Nephron progenitor cell (in vitro differentiated cells): ENCODE data around the gene LIF.
A peak's percentile ranks its signal among the peaks of the same experiment; 100 is the strongest.

Experiments
- DNase-seq: peaks from one replicate; pipeline ENCODE4 v3.0.0; 2021
- H3K27ac Mint-ChIP-seq: 2 replicates; pipeline ENCODE4 v1.8.0; 2021; ENCODE audit warnings: mild to moderate bottlenecking, moderate library complexity, mixed read lengths
- H3K27me3 Mint-ChIP-seq: 2 replicates; pipeline ENCODE4 v1.8.0; 2021; ENCODE audit warnings: mild to moderate bottlenecking, low read depth, mixed read lengths; ENCODE audit not compliant: poor library complexity
- H3K36me3 Mint-ChIP-seq: 2 replicates; pipeline ENCODE4 v1.8.0; 2021; ENCODE audit warnings: low read depth, mixed read lengths
- H3K4me1 Mint-ChIP-seq: 2 replicates; pipeline ENCODE4 v1.8.0; 2021; ENCODE audit warnings: mixed read lengths
- H3K4me3 Mint-ChIP-seq: 2 replicates; pipeline ENCODE4 v1.8.0; 2021; ENCODE audit warnings: mild to moderate bottlenecking, moderate library complexity, mixed read lengths
- H3K9me3 Mint-ChIP-seq: 2 replicates; pipeline ENCODE4 v1.8.0; 2021; ENCODE audit warnings: mild to moderate bottlenecking, moderate library complexity, mixed read lengths
- TF ChIP-seq, protein P1 (sequence below): fragments of 200-600 bp; sonication (generic); IDR thresholded peaks from 2 replicates; pipeline ENCODE4 v1.5.0; 2021; ENCODE audit warnings: antibody characterized with exemption

The LIF gene

DNA sequence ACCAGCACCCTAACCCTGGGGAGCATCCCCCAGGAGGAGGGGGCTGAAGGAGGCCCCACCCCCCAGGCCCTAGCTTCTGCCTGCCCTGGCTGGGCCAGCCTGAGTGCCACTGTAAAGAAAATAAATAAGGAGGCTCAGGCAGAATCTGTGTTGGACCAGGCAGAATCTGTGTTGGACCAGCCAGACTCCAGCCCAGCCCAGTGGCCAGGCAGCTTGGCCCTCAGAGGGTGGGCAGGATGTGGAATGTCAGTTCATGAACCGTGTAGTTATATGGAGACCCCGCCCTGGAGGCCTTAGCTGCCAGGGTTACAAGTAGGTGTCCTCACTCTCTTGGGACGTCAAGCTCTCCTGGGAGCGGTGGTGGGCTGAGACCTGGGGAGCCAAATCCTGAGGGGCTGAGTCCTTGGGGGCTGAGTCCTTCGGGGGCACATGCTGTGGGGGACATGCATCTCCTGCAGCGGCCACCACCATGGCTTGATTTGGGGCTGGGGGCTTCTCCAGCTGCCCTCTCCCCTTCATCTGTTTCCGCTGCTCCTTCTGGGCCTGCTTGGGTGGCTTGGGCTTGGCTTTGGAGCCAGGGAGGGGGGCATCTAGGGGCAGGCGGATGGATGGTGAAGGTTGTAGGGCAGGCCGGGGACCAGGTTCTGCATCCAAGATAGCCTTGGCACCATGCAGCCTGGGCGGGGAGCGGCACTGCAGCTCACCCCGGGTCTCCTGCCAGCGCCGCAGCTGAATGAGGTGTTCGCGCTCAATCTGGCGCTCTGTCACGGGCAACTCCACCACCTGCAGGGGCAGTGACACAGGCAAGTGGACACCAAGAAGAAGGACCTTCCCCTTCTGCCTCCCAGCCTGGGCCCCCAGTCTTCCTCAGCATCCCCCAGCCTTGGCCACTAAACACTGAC, 45.8 kb upstream of the LIF start:
- TF ChIP-seq, protein P1, sequence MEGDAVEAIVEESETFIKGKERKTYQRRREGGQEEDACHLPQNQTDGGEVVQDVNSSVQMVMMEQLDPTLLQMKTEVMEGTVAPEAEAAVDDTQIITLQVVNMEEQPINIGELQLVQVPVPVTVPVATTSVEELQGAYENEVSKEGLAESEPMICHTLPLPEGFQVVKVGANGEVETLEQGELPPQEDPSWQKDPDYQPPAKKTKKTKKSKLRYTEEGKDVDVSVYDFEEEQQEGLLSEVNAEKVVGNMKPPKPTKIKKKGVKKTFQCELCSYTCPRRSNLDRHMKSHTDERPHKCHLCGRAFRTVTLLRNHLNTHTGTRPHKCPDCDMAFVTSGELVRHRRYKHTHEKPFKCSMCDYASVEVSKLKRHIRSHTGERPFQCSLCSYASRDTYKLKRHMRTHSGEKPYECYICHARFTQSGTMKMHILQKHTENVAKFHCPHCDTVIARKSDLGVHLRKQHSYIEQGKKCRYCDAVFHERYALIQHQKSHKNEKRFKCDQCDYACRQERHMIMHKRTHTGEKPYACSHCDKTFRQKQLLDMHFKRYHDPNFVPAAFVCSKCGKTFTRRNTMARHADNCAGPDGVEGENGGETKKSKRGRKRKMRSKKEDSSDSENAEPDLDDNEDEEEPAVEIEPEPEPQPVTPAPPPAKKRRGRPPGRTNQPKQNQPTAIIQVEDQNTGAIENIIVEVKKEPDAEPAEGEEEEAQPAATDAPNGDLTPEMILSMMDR: no peak
- Mint-ChIP-seq H3K9me3 (no peaks in the 10 kb centered on the region), H3K27ac (no peak overlapping the region), H3K27me3 (no peaks in the 10 kb centered on the region), H3K36me3 (no peaks in the 10 kb centered on the region), H3K4me1 (peaks cover 40% of the 10 kb centered on the region), H3K4me3 (no peak overlapping the region)
- no peak for DNase-seq

DNA sequence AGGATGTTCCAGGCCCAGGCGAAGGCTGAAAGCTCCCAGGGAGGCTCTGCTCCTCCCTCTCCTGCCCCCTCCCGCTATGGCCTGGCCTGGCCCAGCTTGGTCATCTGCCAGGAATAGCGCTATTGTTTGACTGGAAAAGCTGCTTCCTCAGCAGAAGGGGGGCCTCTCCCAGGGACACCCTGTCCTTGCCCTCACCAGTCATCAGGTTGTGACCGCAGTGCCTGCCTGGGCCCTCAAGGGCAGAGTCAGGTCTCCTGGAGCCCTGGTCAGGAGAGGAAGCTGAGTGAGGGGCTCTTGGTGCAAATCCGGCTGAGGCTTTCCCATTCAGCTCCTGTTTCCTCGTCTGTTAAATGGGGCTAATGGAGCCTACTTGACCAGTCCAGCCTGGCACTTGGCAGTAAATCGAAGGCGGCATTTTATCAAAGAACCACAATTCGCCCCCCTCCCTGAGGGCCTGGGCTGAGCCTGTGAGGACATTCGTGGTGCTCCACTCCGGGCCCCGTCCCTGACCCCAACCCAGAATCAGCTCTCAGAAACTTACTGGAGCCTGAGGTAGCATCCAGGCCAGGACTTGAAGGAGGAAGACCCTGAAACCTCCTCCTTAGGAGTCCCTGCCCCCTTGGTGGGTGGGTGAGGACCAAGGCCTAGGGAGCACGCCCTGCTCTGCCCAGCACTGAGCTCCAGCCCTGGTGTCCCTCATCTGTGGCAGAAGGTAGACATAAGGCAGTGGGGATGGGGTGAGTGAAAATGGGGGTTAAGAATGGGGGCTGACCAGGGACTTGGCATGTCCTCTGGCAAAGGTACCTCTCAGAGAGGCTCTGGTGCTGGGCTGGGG, 44.7 kb upstream of the LIF start:
- TF ChIP-seq, protein P1: no peak
- no peaks in the 10 kb centered on the region for H3K9me3 Mint-ChIP-seq

DNA sequence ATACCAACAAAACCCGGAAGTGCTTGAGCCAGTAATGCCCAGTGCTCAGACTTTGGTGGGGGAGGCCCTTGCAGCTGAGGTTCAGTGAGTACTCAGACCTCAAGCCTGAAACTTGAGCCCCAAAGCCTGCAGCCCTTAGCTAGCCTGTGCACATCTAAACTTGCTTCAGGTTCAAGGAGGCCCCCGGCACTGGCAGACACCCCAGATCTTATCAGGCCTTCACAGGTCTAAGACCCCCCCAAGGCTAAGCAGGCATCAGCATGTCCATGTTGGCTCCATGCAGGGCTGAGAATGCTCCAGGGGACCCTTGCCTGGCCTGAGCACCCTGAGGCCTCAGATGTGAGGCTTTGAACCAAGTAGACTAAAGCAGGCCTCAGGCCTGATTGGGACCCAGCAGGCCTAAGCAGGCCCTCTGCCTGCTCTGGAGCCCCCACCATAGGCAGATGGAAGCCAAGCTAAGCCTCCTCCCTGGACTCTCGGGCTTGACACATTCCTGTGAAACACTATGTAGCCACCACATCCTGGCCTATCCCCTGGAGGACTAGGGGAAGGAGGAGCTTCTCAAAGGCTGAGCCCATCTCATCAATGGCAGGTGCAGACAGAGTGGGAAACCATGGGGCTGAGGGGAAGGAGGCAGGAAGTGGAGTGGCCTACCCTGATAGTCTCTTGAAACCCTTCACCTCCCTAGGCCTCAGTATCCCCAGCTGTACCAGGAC, 43.9 kb upstream of the LIF start:
- DNase-seq: peak; percentile 23
- peak overlapping the region; percentile 73 for H3K4me3 Mint-ChIP-seq
- peaks cover 36% of the 10 kb centered on the region for H3K4me1 Mint-ChIP-seq
- H3K9me3 Mint-ChIP-seq: no peaks in the 10 kb centered on the region
- H3K27me3 Mint-ChIP-seq: no peaks in the 10 kb centered on the region
- TF ChIP-seq, protein P1: no peak
- H3K36me3 Mint-ChIP-seq: no peaks in the 10 kb centered on the region
- no peak overlapping the region for H3K27ac Mint-ChIP-seq

More for the DNA sequence above, 44.7 kb upstream of the LIF start:
- Mint-ChIP-seq H3K4me3 (no peak overlapping the region), H3K27ac (no peak overlapping the region), H3K4me1 (peaks cover 40% of the 10 kb centered on the region), H3K27me3 (no peaks in the 10 kb centered on the region), H3K36me3 (no peaks in the 10 kb centered on the region)
- DNase-seq: no peak

DNA sequence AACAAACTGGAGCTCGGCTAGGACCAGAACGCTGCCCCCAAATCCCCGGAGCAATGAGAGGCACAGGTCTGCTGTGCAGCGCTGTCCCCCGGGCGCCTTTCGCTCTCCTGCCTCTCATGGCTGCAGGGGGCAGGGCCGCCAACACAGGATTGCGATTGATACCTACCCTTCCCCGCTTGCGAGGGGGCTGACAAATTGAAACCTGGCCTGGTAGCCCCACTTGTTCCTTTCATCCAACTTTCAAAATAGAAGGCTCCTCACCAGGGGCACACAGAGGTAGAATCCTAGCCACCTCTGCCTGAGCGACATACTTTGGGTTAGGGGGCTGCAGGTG, 43.4 kb upstream of the LIF start:
- H3K9me3 Mint-ChIP-seq: no peaks in the 10 kb centered on the region
- peaks cover 33% of the 10 kb centered on the region for H3K4me1 Mint-ChIP-seq
- H3K27ac Mint-ChIP-seq: no peak overlapping the region
- H3K27me3 Mint-ChIP-seq: no peaks in the 10 kb centered on the region
- TF ChIP-seq, protein P1: no peak
- H3K36me3 Mint-ChIP-seq: no peaks in the 10 kb centered on the region
- peak overlapping the region; percentile 73 for H3K4me3 Mint-ChIP-seq
- DNase-seq: no peak

DNA sequence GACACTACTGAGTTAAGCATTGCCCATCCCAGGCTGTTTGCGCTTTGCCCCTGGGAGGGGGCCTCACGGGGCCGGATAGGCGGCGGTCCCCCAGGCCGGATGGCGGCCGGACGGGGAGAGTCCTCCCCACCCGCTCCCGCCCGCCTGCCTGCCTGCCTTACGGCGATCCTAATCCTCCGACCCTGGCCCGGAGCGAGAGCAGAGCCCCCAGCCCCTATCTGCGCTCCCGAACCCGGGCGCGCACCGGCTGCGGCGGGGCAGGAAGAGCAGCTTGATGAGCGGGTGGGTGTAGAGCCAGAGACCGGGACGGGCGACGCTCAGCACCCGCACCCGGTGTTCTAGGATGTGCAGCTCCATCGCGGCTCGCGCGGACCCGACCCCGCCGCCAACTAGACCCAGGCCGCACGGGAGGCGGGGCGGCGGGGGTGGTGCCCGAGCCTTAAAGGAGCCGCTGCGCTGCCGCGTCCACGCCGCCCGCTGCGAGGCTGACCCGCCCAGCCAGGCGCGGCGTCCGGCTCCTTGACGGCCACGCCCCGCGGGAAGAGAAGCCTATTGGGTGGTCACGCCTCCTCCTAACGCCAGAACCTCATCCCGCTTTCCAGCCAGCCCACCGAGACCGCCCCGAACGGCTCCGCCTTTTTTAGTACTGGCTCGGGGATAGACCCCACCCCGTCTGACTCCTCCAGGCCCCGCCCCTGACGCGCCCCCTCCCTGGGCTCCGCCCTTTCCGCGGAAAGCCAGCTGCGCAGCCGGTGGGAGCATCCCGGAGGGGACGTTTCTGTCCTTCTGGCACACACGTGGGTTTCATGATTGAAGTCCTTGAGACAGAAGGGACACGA, 42.8 kb upstream of the LIF start, which contains the start of gene CASTOR1:
TSS of gene CASTOR1 (minus strand) at position 365 of the 839 bp plus-strand sequence. CDS start at position 357, 8 bp downstream.
- Mint-ChIP-seq H3K4me3 (peak within 1 kb of the TSS; percentile 85), H3K27ac (peak within 1 kb of the TSS; percentile 73), H3K27me3 (no peaks in the 10 kb centered on the region), H3K36me3 (no peaks in the 10 kb centered on the region), H3K4me1 (peaks cover 35% of the 10 kb centered on the region), H3K9me3 (no peaks in the 10 kb centered on the region)
- DNase-seq: peak; percentile 98
- TF ChIP-seq, protein P1: no peak
